NCI-H1105 treated with DMSO at 0.1 percent for 48 hours (cell line): ENCODE data around the gene ZFYVE19.
A peak's percentile ranks its signal among the peaks of the same experiment; 100 is the strongest.
"Not testable (repeated sequence)": the region's sequence is repeated elsewhere in the genome, so short reads cannot be mapped to it uniquely, and the experiment has no call there.

ENCODE experiments used
- DNase-seq: peaks from one replicate; lab custom pipeline; 2025; lab: John Stamatoyannopoulos, UW

Gene ZFYVE19

DNA sequence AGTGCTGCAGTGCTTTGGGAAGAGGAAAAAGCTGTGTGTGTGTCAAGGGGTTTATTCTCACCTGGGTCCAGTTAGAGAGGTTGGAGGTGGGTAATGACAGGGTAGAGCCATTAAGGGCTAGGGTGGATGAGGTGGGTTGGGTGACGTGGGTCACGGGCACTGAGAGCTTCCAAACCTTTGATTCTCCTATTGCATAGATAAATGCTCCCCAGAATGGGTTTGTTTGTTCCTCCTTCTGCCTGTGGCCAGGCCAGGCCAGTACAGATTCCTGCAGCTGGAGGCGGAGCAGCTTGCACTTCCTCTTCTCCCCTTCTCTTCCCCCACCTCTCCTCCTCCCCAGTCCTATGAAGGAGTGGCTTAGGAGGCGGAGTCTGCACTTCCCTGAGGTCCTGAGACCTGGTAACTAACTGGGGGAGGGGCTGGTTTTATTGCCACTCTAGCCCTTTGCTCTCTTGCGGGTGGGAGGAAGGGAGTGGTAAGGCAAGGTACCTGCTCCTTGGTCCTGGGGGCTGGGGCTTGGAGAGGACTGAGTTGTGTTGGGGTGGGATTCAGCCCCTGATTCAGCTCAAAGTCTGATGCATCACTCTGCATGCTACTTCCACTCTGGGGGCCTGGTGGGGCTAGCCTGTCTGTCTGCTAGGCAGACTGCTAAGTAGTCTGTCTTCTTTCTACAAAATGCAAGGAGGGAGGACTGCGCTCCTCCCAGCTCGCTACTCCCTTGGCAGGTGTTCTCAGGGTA, 40.5 kb downstream of the ZFYVE19 start:
- peak; percentile 30 for DNase-seq

DNA sequence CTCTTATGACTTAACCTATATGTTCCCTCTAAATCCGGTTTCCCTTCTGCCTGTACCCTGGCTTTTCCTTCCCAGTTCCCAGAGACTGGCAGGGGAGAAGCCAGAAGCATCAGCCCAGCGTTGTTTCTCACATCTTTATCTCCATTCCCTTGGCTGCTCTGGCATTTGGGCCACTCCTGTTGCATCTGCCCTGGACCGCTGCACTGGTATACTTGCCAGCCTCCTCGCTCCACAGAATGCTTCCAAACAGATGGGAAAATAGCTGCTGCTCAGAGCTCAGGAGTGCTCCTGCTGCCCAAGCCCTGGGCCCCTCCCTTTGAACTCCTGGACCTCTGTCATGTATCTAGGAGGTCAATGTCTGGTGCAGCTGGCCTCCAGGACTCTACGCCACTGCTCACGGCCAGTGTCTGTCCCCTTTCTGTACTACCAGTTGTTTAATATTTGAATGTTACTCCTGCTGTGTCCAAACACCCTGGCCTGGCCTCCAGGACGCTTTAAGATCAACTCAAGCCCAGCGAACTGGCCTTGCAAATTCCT, 43.8 kb downstream of the ZFYVE19 start:
- no peak for DNase-seq

GRCh38 chr15:40852529-40852928, 45.6 kb downstream of the ZFYVE19 start:
- DNase-seq, result no peak

- no peak for DNase-seq
Measured at GRCh38 chr15:40853241-40853890, 46.5 kb downstream of the ZFYVE19 start.

DNA sequence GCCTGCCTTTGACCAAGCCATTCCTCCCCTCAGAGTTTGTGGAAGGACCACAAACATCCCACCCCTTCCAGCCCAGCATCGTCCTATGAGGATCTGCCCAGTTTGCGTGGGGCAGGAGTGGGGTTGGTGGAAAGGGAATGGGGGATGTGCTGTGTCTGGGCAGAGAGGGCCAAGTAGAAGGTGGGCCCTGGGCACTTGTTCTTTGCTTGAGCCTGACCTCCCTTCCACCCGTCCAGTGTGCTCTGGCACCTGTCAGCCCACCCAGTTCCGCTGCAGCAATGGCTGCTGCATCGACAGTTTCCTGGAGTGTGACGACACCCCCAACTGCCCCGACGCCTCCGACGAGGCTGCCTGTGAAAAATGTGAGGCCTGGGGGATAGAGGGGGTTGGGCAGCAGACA, 47.3 kb downstream of the ZFYVE19 start:
- no peak for DNase-seq

DNA sequence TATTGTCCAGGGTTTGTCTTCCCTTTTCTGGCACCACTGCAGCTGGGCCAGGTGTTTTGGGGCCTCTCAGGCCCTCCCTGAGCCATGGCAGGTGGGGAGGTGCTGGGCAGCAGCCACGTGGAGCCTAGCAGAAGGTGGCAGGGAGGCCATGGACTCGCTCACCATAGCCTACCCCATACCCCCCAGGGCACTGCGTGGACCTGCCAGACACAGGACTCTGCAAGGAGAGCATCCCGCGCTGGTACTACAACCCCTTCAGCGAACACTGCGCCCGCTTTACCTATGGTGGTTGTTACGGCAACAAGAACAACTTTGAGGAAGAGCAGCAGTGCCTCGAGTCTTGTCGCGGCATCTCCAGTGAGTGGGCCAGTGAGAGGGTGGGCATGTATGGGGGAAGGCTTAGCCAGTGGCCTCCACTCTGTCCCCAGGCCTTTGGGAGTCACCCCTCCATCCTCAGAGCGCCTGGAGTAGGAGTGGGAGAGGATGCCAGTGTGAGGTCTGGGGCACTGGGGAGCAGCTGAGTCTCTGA, 48.9 kb downstream of the ZFYVE19 start:
- no peak for DNase-seq

GRCh38 chr15:40856746-40857145, 49.9 kb downstream of the ZFYVE19 start:
- no peak for DNase-seq

GRCh38 chr15:40857601-40858341, 50.9 kb downstream of the ZFYVE19 start:
- DNase-seq, result peak; percentile 75

GRCh38 chr15:40858706-40859105, 51.8 kb downstream of the ZFYVE19 start:
- DNase-seq, result no peak

DNA sequence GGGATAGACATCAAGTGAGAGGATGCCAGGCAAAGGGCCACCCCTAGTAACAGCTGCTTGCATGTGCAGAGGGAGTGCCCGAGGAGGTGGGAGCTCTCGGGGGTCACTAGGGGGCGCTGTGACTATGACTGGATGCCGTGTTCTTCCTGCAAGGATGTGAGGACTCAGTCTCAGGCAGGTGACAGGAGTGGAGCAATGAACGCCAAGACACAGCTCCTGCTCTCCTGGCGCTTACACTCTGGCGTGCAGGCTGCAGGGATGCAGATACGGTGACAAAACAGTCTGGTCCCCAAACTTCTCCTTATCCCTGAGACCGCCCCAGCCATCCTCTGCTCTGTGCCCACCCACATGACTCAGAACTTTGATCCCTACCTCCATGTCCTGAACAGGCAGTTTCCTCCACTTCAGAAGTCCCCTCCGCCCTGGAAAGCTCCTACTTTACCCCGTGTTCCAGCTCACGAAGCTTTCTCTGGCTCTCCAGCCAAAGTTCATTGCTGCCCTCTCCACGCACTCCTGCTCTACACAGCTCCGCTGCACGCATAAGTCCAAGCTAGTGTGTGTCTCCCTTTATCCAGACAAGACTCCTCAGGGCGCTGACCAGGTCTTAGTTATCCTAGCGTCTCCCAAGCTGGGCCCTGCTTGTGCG, 52.4 kb downstream of the ZFYVE19 start:
- peak; percentile 18 for DNase-seq

GRCh38 chr15:40861147-40861546, 54.3 kb downstream of the ZFYVE19 start:
- not testable (repeated sequence) for DNase-seq

- DNase-seq, result no peak
Measured at GRCh38 chr15:40863660-40864270, 56.9 kb downstream of the ZFYVE19 start.
